B cell (primary cell): ENCODE measurements around the gene QPCT. TPM values are rescaled to one million over a fixed set of nuclear protein-coding genes. Genes with fewer than 3 reads are reported as not detected.
A peak's percentile ranks its signal among the peaks of the same experiment; 100 is the strongest.

Source experiments
- ATAC-seq: fragments of 200-7000 bp; cut with Tn5 transposase; one replicate; pipeline ENCODE4 v1.10.0; 2021; ENCODE audit warnings: low read depth, mild to moderate bottlenecking, moderate number of reproducible peaks, moderate library complexity
- CTCF ChIA-PET: fragments of 350-600 bp; sonication (Branson Sonifier 250); formaldehyde crosslinking; loops from one replicate; lab custom pipeline; 2021; ENCODE audit warnings: antibody characterized with exemption, inconsistent platforms; lab: Charles Lee
- POLR2A ChIA-PET: fragments of 350-600 bp; sonication (Branson Sonifier 250); formaldehyde crosslinking; loops from one replicate; lab custom pipeline; 2021; ENCODE audit warnings: antibody characterized with exemption; lab: Charles Lee
- DNase-seq: peaks from one replicate; pipeline ENCODE4 v3.0.0; 2013
- H2AFZ ChIP-seq: 2 replicates; pipeline ENCODE4 v1.6.1; 2012; ENCODE audit warnings: mild to moderate bottlenecking, low read depth, low read length; ENCODE audit not compliant: insufficient read depth, poor library complexity, severe bottlenecking
- H3K27ac ChIP-seq, 2 donors: 1 replicate in 1 of 2; 2 replicates in 1 of 2; pipeline ENCODE4 v1.5.1; 2012 to 2013; ENCODE audit warnings: low read length in 2 of 2, mild to moderate bottlenecking in 2 of 2, moderate library complexity in 1 of 2
- H3K27me3 ChIP-seq, 4 experiments: fragments of 200-600 bp in 1 of 4; sonication (generic) in 1 of 4; replicated peaks in 1 of 4; 1 replicate in 2 of 4; 2 replicates in 2 of 4; pipeline versions ENCODE4 v1.6.1 to v1.7.0; 2013 to 2016; ENCODE audit warnings: low read length in 3 of 4, mild to moderate bottlenecking in 2 of 4, mixed read lengths in 1 of 4, moderate library complexity in 1 of 4; ENCODE audit not compliant: insufficient read depth in 4 of 4, control insufficient read depth in 3 of 4; ENCODE audit errors: control extremely low read depth in 1 of 4
- H3K36me3 ChIP-seq, 2 experiments: replicated peaks in 1 of 2; 1 replicate in 1 of 2; 2 replicates in 1 of 2; pipeline versions ENCODE4 v1.6.1 to v1.7.1; 2013; ENCODE audit warnings: low read length in 1 of 2; ENCODE audit not compliant: insufficient read depth in 2 of 2, control insufficient read depth in 1 of 2; ENCODE audit errors: control extremely low read depth in 1 of 2, extremely low read depth in 1 of 2
- H3K4me1 ChIP-seq, 2 donors: fragments of 200-600 bp in 1 of 2; sonication (generic) in 1 of 2; 1 replicate in 1 of 2; 2 replicates in 1 of 2; pipeline versions ENCODE4 v1.5.1 to v1.6.1; 2013 to 2017; ENCODE audit warnings: low read length in 2 of 2; ENCODE audit not compliant: control insufficient read depth in 2 of 2, insufficient read depth in 2 of 2
- H3K4me2 ChIP-seq: replicated peaks from 2 replicates; pipeline ENCODE3; 2012; ENCODE audit warnings: mild to moderate bottlenecking, low read depth, low read length; ENCODE audit not compliant: poor library complexity, severe bottlenecking
- H3K4me3 ChIP-seq, 5 experiments: fragments of 200-600 bp in 1 of 5; sonication (generic) in 1 of 5; 1 replicate in 3 of 5; 2 replicates in 2 of 5; pipeline versions ENCODE4 v1.5.1 to v1.7.0; 2011 to 2016; ENCODE audit warnings: low read length in 4 of 5, mild to moderate bottlenecking in 4 of 5, low read depth in 2 of 5, control low read depth in 1 of 5, moderate library complexity in 1 of 5; ENCODE audit not compliant: insufficient read depth in 1 of 5; ENCODE audit errors: control extremely low read depth in 1 of 5, extremely low read depth in 1 of 5
- H3K79me2 ChIP-seq: fragments of 200-600 bp; sonication (generic); one replicate; pipeline ENCODE4 v1.6.0; 2016; ENCODE audit warnings: low read length; ENCODE audit not compliant: control insufficient read depth, insufficient read depth
- H3K9ac ChIP-seq: fragments of 200-600 bp; sonication (generic); 2 replicates; pipeline ENCODE4 v1.6.1; 2017; ENCODE audit warnings: mild to moderate bottlenecking, low read length, moderate library complexity
- H3K9me3 ChIP-seq, 3 donors: one replicate each; pipeline versions ENCODE4 v1.6.1 to v1.7.1; 2013; ENCODE audit warnings: low read length in 2 of 3; ENCODE audit not compliant: control insufficient read depth in 2 of 3, insufficient read depth in 1 of 3; ENCODE audit errors: control extremely low read depth in 1 of 3
- H4K20me1 ChIP-seq: 2 replicates; pipeline ENCODE4 v1.6.0; 2012; ENCODE audit warnings: mild to moderate bottlenecking, low read length; ENCODE audit not compliant: insufficient read depth, control insufficient read depth, poor library complexity, severe bottlenecking
- H3K27ac Mint-ChIP-seq: one replicate; pipeline ENCODE4 v1.8.0; 2021; ENCODE audit warnings: mixed read lengths
- H3K27me3 Mint-ChIP-seq: one replicate; pipeline ENCODE4 v1.8.0; 2021; ENCODE audit warnings: mixed read lengths
- H3K4me1 Mint-ChIP-seq: one replicate; pipeline ENCODE4 v1.8.0; 2021; ENCODE audit warnings: mixed read lengths
- H3K4me3 Mint-ChIP-seq: one replicate; pipeline ENCODE4 v1.8.0; 2021; ENCODE audit warnings: mixed read lengths
- H3K9me3 Mint-ChIP-seq: one replicate; pipeline ENCODE4 v1.8.0; 2022; ENCODE audit warnings: mixed read lengths; ENCODE audit not compliant: insufficient read depth
- EZH2 ChIP-seq: IDR thresholded peaks from 2 replicates; pipeline ENCODE4 v1.6.1; 2012; ENCODE audit warnings: borderline replicate concordance, low read depth, mild to moderate bottlenecking, moderate library complexity, low read length; ENCODE audit not compliant: insufficient read depth, poor library complexity, severe bottlenecking
- WGBS: methylation state at CpG from one replicate; pipeline ENCODE4 v1.1.5; 2013; ENCODE audit warnings: missing lambda C conversion rate; ENCODE audit not compliant: insufficient coverage; 5-methylcytosine and 5-hydroxymethylcytosine counted together
- intact Hi-C: fragments of 100-400 bp; cut with micrococcal nuclease; formaldehyde crosslinking; loops from one replicate; pipeline ENCODE4 v1.10.0; 2022
- polyA plus RNA-seq: library from polyadenylated mRNA; depleted of rRNA; stranded (reverse); fragments of >200 nt; gene quantifications from 2 replicates; pipeline ENCODE4 v1.2.3, GENCODE V29; 2012
- total RNA-seq, 2 donors: library from RNA; stranded (reverse); fragments of 120-200 nt in 1 of 2; gene quantifications; 1 replicate in 1 of 2; 2 replicates in 1 of 2; pipeline versions ENCODE4 v1.2.3 to v1.2.4, GENCODE V29; 2013 to 2022
- TF ChIP-seq, protein P1 (sequence below): fragments of 200-600 bp; IDR thresholded peaks from one replicate; pipeline ENCODE4 v1.8.0; 2022; ENCODE audit warnings: antibody characterized with exemption, mild to moderate bottlenecking

The QPCT gene
- total and polyA plus RNA-seq, 2 donors (not counting 1 experiment from before 2014, with no cell fraction given) = 0.48 to 2.1 TPM

DNA sequence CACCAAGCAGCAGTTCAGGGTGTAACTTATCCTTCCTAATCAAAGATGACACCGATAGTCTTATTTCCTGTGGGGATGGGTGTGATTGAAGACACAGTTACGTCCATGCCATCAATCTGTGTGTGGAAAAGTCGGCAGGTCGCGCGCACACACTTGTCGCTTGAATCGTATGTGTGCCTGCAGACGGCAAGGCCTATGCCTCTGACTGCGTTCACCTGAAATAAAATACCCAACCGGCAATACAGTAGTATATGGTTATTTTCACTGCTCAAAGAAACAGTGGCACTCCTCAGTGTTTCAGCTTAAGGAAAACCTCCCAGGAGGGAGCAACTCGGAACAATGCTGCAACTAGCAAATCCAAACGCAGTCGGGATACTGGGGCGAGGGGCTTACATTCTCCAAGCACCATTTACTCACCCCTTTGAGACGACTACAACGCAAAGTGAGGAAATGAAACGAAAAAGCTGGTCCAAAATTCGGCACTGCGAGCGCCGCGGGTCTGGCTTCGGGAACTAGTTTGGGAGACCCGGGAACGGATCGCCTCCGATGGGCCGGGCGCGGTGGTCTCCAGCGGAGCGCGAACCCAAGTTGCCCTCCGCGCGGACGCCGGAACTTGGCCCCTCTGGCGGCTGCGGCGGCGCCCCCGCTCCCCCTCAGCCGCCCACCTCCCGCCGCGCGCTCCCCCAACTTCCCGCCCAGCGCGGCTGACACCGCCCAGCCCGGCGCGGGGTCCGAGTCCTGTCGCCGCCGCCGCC, 20.5 kb upstream of the QPCT start:
- Mint-ChIP-seq H3K4me3 (peak overlapping the region; percentile 100), H3K27ac (peak overlapping the region; percentile 97), H3K4me1 (peaks cover 49% of the 10 kb centered on the region), H3K9me3 (no peaks in the 10 kb centered on the region), H3K27me3 (peaks cover 3% of the 10 kb centered on the region)
- H3K27me3 ChIP-seq = no peaks in the 10 kb centered on the region
- H3K36me3 ChIP-seq = no peaks in the 10 kb centered on the region
- H3K4me2 ChIP-seq = peak overlapping the region; percentile 73
- H3K79me2 ChIP-seq = peaks cover 52% of the 10 kb centered on the region
- DNase-seq = peak; percentile 70
- ATAC-seq = peak; percentile 18
- TF ChIP-seq EZH2 = no peak
- TF ChIP-seq, protein P1, sequence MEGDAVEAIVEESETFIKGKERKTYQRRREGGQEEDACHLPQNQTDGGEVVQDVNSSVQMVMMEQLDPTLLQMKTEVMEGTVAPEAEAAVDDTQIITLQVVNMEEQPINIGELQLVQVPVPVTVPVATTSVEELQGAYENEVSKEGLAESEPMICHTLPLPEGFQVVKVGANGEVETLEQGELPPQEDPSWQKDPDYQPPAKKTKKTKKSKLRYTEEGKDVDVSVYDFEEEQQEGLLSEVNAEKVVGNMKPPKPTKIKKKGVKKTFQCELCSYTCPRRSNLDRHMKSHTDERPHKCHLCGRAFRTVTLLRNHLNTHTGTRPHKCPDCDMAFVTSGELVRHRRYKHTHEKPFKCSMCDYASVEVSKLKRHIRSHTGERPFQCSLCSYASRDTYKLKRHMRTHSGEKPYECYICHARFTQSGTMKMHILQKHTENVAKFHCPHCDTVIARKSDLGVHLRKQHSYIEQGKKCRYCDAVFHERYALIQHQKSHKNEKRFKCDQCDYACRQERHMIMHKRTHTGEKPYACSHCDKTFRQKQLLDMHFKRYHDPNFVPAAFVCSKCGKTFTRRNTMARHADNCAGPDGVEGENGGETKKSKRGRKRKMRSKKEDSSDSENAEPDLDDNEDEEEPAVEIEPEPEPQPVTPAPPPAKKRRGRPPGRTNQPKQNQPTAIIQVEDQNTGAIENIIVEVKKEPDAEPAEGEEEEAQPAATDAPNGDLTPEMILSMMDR = no peak
- ChIA-PET CTCF (interaction anchor here (0.9 to 2.5 kb wide), 6 partner anchors 10 to 512 kb away, joined by 3 to 10 read pairs (median 4); no protein-coding TSS in a partner anchor), POLR2A (interaction anchor here (0.5 to 1.6 kb wide), 7 partner anchors 14 to 67 kb away, joined by 3 to 10 read pairs (median 4); partner anchors contain the start of gene QPCT)
- H3K27ac ChIP-seq = peak overlapping the region; percentile 80 to 87
- H3K9me3 ChIP-seq = no peaks in the 10 kb centered on the region
- intact Hi-C loops = loop anchor here (1.0 to 10.0 kb wide), 7 partner anchors 35 to 1051 kb away; partner anchors contain the start of genes ATL2, CEBPZ, CEBPZOS and NDUFAF7
- peaks cover 6% of the 10 kb centered on the region for H4K20me1 ChIP-seq
- H2AFZ ChIP-seq = peak overlapping the region; percentile 86
- peak overlapping the region; percentile 82 to 91 (median 86) for H3K4me3 ChIP-seq
- WGBS = under 1% methylated on average over 40 of the region's 61 CpGs
- H3K4me1 ChIP-seq = peaks cover 38 to 47% of the 10 kb centered on the region in 2 donors
- peak overlapping the region; percentile 85 for H3K9ac ChIP-seq

DNA sequence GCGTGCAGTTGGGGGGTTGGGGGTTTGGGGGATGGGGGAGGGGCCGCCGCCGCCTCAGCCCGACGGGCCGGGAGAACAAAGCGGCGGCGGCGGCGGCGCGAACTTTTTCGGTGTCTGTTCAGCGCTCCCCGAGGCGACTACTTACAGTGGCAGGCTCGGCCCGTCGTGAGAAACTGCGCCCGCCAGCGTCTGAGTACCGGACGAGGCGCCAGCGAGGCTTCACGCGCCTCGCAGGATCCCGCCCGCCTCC, 20.0 kb upstream of the QPCT start:
- ChIA-PET POLR2A (interaction anchor here (0.6 to 1.6 kb wide), 4 partner anchors 20 to 66 kb away, joined by 4 to 6 read pairs (median 4); partner anchors contain the start of gene QPCT), CTCF (interaction anchor here (1.3 to 2.5 kb wide), 2 partner anchors 25 to 66 kb away, joined by 5 to 10 read pairs; no protein-coding TSS in a partner anchor)
- peaks cover 35 to 42% of the 10 kb centered on the region in 2 donors for H3K4me1 ChIP-seq
- TF ChIP-seq, protein P1 = no peak
- no peak for TF ChIP-seq EZH2
- peaks cover 3% of the 10 kb centered on the region for H3K27me3 Mint-ChIP-seq
- H2AFZ ChIP-seq = peak overlapping the region; percentile 86
- ATAC-seq (no peak), DNase-seq (no peak)
- H3K4me3 Mint-ChIP-seq = peak overlapping the region; percentile 49
- peak overlapping the region; percentile 80 to 87 for H3K27ac ChIP-seq
- peak overlapping the region; percentile 61 for H3K27ac Mint-ChIP-seq
- H3K9ac ChIP-seq = peak overlapping the region; percentile 85
- H3K4me1 Mint-ChIP-seq = peaks cover 44% of the 10 kb centered on the region
- WGBS = 0% methylated on average over 30 of the region's 33 CpGs
- peak overlapping the region in 4 of 5 experiments; percentile 84 to 91 (median 88) for H3K4me3 ChIP-seq
- H3K9me3 ChIP-seq = no peaks in the 10 kb centered on the region
- H3K27me3 ChIP-seq = no peaks in the 10 kb centered on the region
- H3K9me3 Mint-ChIP-seq = no peaks in the 10 kb centered on the region
- H3K79me2 ChIP-seq = peaks cover 47% of the 10 kb centered on the region
- no peaks in the 10 kb centered on the region for H3K36me3 ChIP-seq
- intact Hi-C loops = loop anchor here (1.0 to 10.0 kb wide), 6 partner anchors 36 to 1050 kb away; partner anchors contain the start of genes ATL2, CEBPZ, CEBPZOS and NDUFAF7
- H4K20me1 ChIP-seq = peaks cover 6% of the 10 kb centered on the region
- H3K4me2 ChIP-seq = peak overlapping the region; percentile 73
